HepG2 (cell line): ENCODE measurements around the gene MYLK. TPM values are rescaled to one million over a fixed set of nuclear protein-coding genes. Genes with fewer than 3 reads are reported as not detected.

ENCODE experiments used
- ATF2 ChIP-seq: sonication (generic); formaldehyde crosslinking; IDR thresholded peaks from 2 replicates; pipeline ENCODE4 v1.4.0; 2020; ENCODE audit warnings: missing genetic modification reagents
- ATF7 ChIP-seq, 2 experiments: fragments of 450-650 bp in 1 of 2; sonication (generic) in 1 of 2; formaldehyde crosslinking in 1 of 2; IDR thresholded peaks; 2 replicates each; pipeline versions ENCODE4 v1.4.0 to v1.6.1; 2016 to 2020; ENCODE audit warnings: antibody characterized with exemption in 1 of 2, mild to moderate bottlenecking in 1 of 2, missing genetic modification reagents in 1 of 2
- CCDC6 ChIP-seq: sonication (generic); formaldehyde crosslinking; IDR thresholded peaks from 2 replicates; pipeline ENCODE4 v1.8.1; 2022; ENCODE audit warnings: mild to moderate bottlenecking, missing genetic modification reagents, moderate library complexity
- DPF2 ChIP-seq: sonication (generic); formaldehyde crosslinking; IDR thresholded peaks from 2 replicates; pipeline ENCODE4 v1.4.0; 2020; ENCODE audit warnings: mild to moderate bottlenecking, low read depth, missing genetic modification reagents, borderline replicate concordance
- FOXP4 ChIP-seq: sonication (generic); formaldehyde crosslinking; IDR thresholded peaks from 2 replicates; pipeline ENCODE4 v1.4.0; 2020; ENCODE audit warnings: missing genetic modification reagents
- HCFC1 ChIP-seq: fragments of 150-350 bp; IDR thresholded peaks from 2 replicates; pipeline ENCODE4 v1.6.1; 2014; ENCODE audit warnings: low read depth, low read length
- HDAC2 ChIP-seq: sonication (generic); formaldehyde crosslinking; IDR thresholded peaks from 2 replicates; pipeline ENCODE4 v1.4.0; 2020; ENCODE audit warnings: missing genetic modification reagents
- KLF12 ChIP-seq: sonication (generic); formaldehyde crosslinking; IDR thresholded peaks from 2 replicates; pipeline ENCODE4 v1.4.0; 2020; ENCODE audit warnings: missing genetic modification reagents, borderline replicate concordance
- NFE2L2 ChIP-seq: fragments of 150-350 bp; IDR thresholded peaks from 2 replicates; pipeline ENCODE4 v1.6.1; 2014; ENCODE audit warnings: low read length
- PRPF4 ChIP-seq: fragments of 200-400 bp; formaldehyde crosslinking; IDR thresholded peaks from 2 replicates; pipeline ENCODE4 v1.6.1; 2016; ENCODE audit warnings: low read length, low read depth; ENCODE audit not compliant: poor library complexity, severe bottlenecking
- TCF7L2 ChIP-seq: IDR thresholded peaks from 2 replicates; pipeline ENCODE4 v1.6.1; 2011; ENCODE audit warnings: mild to moderate bottlenecking, low read depth, low read length, moderate library complexity
- U2AF1 ChIP-seq: fragments of 200-400 bp; formaldehyde crosslinking; optimal IDR thresholded peaks from 2 replicates; pipeline ENCODE3; 2017; ENCODE audit warnings: mild to moderate bottlenecking, low read depth, low read length
- ZKSCAN1 ChIP-seq: fragments of 150-350 bp; IDR thresholded peaks from 2 replicates; pipeline ENCODE4 v1.6.1; 2014; ENCODE audit warnings: low read length
- ZNF441 ChIP-seq: sonication (generic); formaldehyde crosslinking; IDR thresholded peaks from 2 replicates; pipeline ENCODE4 v1.7.0; 2021; ENCODE audit warnings: missing genetic modification reagents, borderline replicate concordance
- ZNF501 ChIP-seq: sonication (generic); formaldehyde crosslinking; IDR thresholded peaks from 2 replicates; pipeline ENCODE4 v1.5.1; 2020; ENCODE audit warnings: mild to moderate bottlenecking, moderate library complexity, missing genetic modification reagents
- ZNF512 ChIP-seq: sonication (generic); formaldehyde crosslinking; IDR thresholded peaks from 2 replicates; pipeline ENCODE4 v1.4.0; 2020; ENCODE audit warnings: mild to moderate bottlenecking, missing genetic modification reagents
- ZNF567 ChIP-seq: sonication (generic); formaldehyde crosslinking; IDR thresholded peaks from 2 replicates; pipeline ENCODE4 v1.8.1; 2023; ENCODE audit warnings: mild to moderate bottlenecking, missing genetic modification reagents, borderline replicate concordance
- ZNF598 ChIP-seq: sonication (generic); formaldehyde crosslinking; IDR thresholded peaks from 2 replicates; pipeline ENCODE4 v1.5.1; 2020; ENCODE audit warnings: mild to moderate bottlenecking, missing genetic modification reagents, borderline replicate concordance
- polyA plus RNA-seq, 8 experiments: library from polyadenylated mRNA; depleted of rRNA in 3 of 8; stranded (reverse) in 7 of 8; unstranded in 1 of 8; fragments of >200 nt; fragmentation: Illumina TruSeq in 4 of 8; extraction: Trizol in 4 of 8; gene quantifications; 2 replicates each; pipeline versions ENCODE4 v1.2.1 to v1.2.3, GENCODE V29; 2011 to 2016; ENCODE audit warnings: low read depth in 4 of 8, missing spikeins in 1 of 8, mixed read lengths in 1 of 8; ENCODE audit not compliant: insufficient read depth in 1 of 8
- total RNA-seq, 5 experiments: library from RNA; depleted of rRNA; stranded (reverse); fragments of >200 nt; fragmentation: Illumina TruSeq; extraction: Trizol; gene quantifications; 2 replicates each; pipeline ENCODE4 v1.2.3, GENCODE V29; 2016; ENCODE audit warnings: low read depth in 1 of 5
- TF ChIP-seq, protein P1 (sequence below): sonication (generic); formaldehyde crosslinking; IDR thresholded peaks from 2 replicates; pipeline ENCODE4 v1.5.0; 2020; ENCODE audit warnings: missing genetic modification reagents
- TF ChIP-seq, protein P2 (sequence below): sonication (generic); formaldehyde crosslinking; IDR thresholded peaks from 2 replicates; pipeline ENCODE4; 2020; ENCODE audit warnings: missing genetic modification reagents, mild to moderate bottlenecking, borderline replicate concordance

Gene MYLK
- total and polyA plus RNA-seq, 2 of the 13 experiments (the other 11 are each of a cell fraction or from before 2014, with no cell fraction given), result 10.6 to 34.9 TPM

DNA sequence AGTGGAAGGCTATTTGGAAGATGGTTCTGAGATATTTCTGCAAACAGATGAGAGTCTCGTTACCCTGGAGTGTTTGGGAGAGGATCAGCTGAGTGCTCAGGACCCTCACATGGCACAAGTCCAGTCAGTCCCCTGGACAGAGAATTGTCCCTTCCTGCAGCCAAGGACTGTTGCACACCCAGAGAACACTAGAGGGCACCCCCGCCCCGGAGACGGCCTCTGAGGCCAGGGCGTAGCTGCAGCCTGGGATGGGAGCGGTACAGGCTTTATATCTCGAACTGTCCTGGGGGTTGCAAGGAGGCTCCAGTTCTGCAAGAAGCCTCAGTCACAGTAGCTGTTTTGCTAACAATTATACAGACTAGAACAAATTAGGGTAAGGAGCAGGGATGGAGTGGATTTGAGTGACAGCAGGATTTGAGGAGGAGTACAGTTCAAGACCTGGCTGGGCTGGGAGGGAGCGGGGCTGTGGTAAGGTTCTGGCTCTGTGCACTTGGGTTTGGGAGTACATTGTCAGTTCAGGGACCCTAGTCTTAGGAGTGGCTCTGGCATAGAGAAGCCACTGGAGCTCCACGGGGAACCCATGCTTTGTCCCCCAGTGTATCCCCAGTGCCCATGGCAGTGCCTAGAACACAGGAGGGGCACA lies 231.7 kb downstream of the MYLK start (continued):
- no peak for TF ChIP-seq ATF7 (IDR thresholded peaks at IDR 0.05)
- no peak for TF ChIP-seq ATF7 (CRISPR knock-in tag; IDR thresholded peaks at IDR 0.05)
- TF ChIP-seq TCF7L2, result no peak
- TF ChIP-seq ZNF512 (CRISPR knock-in tag), result no peak
- no peak for TF ChIP-seq FOXP4
- TF ChIP-seq U2AF1, result no peak
- TF ChIP-seq ZNF441 (CRISPR knock-in tag), result no peak
- no peak for TF ChIP-seq CCDC6
- TF ChIP-seq, protein P1, sequence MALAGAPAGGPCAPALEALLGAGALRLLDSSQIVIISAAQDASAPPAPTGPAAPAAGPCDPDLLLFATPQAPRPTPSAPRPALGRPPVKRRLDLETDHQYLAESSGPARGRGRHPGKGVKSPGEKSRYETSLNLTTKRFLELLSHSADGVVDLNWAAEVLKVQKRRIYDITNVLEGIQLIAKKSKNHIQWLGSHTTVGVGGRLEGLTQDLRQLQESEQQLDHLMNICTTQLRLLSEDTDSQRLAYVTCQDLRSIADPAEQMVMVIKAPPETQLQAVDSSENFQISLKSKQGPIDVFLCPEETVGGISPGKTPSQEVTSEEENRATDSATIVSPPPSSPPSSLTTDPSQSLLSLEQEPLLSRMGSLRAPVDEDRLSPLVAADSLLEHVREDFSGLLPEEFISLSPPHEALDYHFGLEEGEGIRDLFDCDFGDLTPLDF, result no peak
- TF ChIP-seq, protein P2, sequence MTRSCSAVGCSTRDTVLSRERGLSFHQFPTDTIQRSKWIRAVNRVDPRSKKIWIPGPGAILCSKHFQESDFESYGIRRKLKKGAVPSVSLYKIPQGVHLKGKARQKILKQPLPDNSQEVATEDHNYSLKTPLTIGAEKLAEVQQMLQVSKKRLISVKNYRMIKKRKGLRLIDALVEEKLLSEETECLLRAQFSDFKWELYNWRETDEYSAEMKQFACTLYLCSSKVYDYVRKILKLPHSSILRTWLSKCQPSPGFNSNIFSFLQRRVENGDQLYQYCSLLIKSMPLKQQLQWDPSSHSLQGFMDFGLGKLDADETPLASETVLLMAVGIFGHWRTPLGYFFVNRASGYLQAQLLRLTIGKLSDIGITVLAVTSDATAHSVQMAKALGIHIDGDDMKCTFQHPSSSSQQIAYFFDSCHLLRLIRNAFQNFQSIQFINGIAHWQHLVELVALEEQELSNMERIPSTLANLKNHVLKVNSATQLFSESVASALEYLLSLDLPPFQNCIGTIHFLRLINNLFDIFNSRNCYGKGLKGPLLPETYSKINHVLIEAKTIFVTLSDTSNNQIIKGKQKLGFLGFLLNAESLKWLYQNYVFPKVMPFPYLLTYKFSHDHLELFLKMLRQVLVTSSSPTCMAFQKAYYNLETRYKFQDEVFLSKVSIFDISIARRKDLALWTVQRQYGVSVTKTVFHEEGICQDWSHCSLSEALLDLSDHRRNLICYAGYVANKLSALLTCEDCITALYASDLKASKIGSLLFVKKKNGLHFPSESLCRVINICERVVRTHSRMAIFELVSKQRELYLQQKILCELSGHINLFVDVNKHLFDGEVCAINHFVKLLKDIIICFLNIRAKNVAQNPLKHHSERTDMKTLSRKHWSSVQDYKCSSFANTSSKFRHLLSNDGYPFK, result peak; percentile 25; the same call in 1 of the 2 replicates
- TF ChIP-seq HCFC1, result no peak
- no peak for TF ChIP-seq NFE2L2
- no peak for TF ChIP-seq KLF12
- no peak for TF ChIP-seq ZKSCAN1
- TF ChIP-seq PRPF4, result peak; percentile 57
- TF ChIP-seq ZNF501, result 0 out of 2 replicates have a peak, but pooled peaks have one; percentile 34
- no peak for TF ChIP-seq DPF2 (CRISPR knock-in tag)
- TF ChIP-seq ATF2 (CRISPR knock-in tag), result no peak
- no peak for TF ChIP-seq ZNF567
- TF ChIP-seq HDAC2 (CRISPR knock-in tag), result 0 out of 2 replicates have a peak, but pooled peaks have one; percentile 23
- peak; percentile 27; the same call in 1 of the 2 replicates for TF ChIP-seq ZNF598 (CRISPR knock-in tag)
